GM21786 (cell line): ENCODE measurements around the gene ALG9.
"Not testable (repeated sequence)": the region's sequence is repeated elsewhere in the genome, so short reads cannot be mapped to it uniquely, and the experiment has no call there.

Experiments
- ATAC-seq: cut with Tn5 transposase; IDR thresholded peaks from one replicate; pipeline ENCODE4 v1.9.1; 2021; ENCODE audit not compliant: unreplicated experiment

Gene ALG9

GRCh38 chr11:111885053-111885452 lies 13.7 kb upstream of the ALG9 start:
- not testable (repeated sequence) for ATAC-seq

GRCh38 chr11:111882202-111882601 lies 10.8 kb upstream of the ALG9 start:
- ATAC-seq = no peak

GRCh38 chr11:111879637-111879960 lies 8.2 kb upstream of the ALG9 start:
- ATAC-seq = peak; percentile 1

GRCh38 chr11:111878849-111879636 lies 7.7 kb upstream of the ALG9 start, which contains the start of the genes CFAP68 and FDXACB1:
CFAP68 (plus strand) TSS chr11:111879541; CDS start chr11:111879561, 20 bp downstream.
FDXACB1 (minus strand) TSS chr11:111879165; CDS start chr11:111879132, 33 bp downstream.
- peak; percentile 92 for ATAC-seq

GRCh38 chr11:111878385-111878848 lies 7.0 kb upstream of the ALG9 start:
- peak; percentile 2 for ATAC-seq

- no peak for ATAC-seq
Observed at GRCh38 chr11:111871693-111872161, 346 bp upstream of the ALG9 start.

GRCh38 chr11:111870522-111870885 lies 877 bp downstream of the ALG9 start:
- ATAC-seq = peak; percentile 19

GRCh38 chr11:111870113-111870512 lies 1.3 kb downstream of the ALG9 start:
- no peak for ATAC-seq

GRCh38 chr11:111860257-111860656 lies 11.1 kb downstream of the ALG9 start:
- no peak for ATAC-seq

- ATAC-seq = no peak
Observed at GRCh38 chr11:111855506-111855905, 15.9 kb downstream of the ALG9 start.

- no peak for ATAC-seq
Observed at GRCh38 chr11:111852103-111852502, 19.3 kb downstream of the ALG9 start.

- no peak for ATAC-seq
Observed at GRCh38 chr11:111851636-111852035, 19.7 kb downstream of the ALG9 start.

- ATAC-seq = no peak
Observed at GRCh38 chr11:111851067-111851466, 20.3 kb downstream of the ALG9 start.

GRCh38 chr11:111849631-111850030 lies 21.8 kb downstream of the ALG9 start:
- no peak for ATAC-seq

GRCh38 chr11:111846636-111847035 lies 24.7 kb downstream of the ALG9 start:
- no peak for ATAC-seq

- no peak for ATAC-seq
Observed at GRCh38 chr11:111846063-111846462, 25.3 kb downstream of the ALG9 start.

GRCh38 chr11:111845276-111846028 lies 25.9 kb downstream of the ALG9 start:
- ATAC-seq = no peak

GRCh38 chr11:111843661-111844060 lies 27.7 kb downstream of the ALG9 start:
- ATAC-seq = no peak

- no peak for ATAC-seq
Observed at GRCh38 chr11:111841370-111842053, 29.9 kb downstream of the ALG9 start.

GRCh38 chr11:111840143-111840542 lies 31.2 kb downstream of the ALG9 start:
- no peak for ATAC-seq

- ATAC-seq = no peak
Observed at GRCh38 chr11:111838054-111838453, 33.3 kb downstream of the ALG9 start.
